GM19351 (cell line): ENCODE results near the gene S100A3.

Source experiments
- ATAC-seq: cut with Tn5 transposase; IDR thresholded peaks from one replicate; pipeline ENCODE4 v1.9.1; 2021; ENCODE audit warnings: mild to moderate bottlenecking, moderate library complexity; ENCODE audit not compliant: unreplicated experiment

The S100A3 gene

DNA sequence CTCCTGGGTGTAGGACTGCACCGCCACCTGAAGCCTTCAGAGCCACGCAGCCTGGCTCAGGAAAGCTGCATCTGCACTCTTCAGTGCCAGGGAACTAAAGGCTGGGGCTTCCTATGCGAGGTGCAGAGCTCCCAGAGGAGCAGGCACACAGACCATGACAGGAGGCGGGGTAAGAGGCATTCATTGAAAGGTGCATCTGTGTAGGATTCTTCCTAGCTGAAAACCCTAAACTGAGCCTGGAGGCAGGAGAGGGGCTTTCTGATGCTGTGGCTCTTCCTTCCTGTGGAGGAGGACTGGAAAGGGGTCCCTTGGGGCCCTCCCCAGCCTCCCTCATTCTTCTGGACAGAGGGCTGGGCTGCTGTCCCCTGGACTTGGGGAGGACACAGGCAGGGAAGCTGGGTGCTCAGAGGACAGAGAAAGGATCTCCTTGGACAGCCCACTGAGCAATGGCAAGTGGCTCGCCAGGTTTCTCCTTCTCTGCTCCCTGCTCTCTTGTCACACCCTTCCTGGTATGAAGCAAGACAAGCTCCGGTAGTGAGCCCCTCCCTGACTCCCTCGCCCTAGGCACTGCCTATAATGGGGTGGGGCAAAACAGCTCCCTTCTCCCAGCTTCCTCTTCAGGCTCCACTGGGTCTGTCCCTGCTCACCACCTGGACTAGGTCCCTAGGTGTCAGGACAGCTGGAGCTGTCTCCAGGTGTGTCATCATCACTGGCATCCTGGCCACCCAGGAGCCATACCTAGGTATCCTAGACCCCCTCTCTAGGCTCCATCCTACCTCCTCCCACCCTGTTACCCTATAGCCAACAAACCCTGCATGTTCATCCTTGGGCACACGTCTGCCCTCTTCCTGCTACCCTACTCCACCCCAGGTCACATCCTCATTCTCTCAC is 33.3 kb downstream of the S100A3 start:
- ATAC-seq: no peak

DNA sequence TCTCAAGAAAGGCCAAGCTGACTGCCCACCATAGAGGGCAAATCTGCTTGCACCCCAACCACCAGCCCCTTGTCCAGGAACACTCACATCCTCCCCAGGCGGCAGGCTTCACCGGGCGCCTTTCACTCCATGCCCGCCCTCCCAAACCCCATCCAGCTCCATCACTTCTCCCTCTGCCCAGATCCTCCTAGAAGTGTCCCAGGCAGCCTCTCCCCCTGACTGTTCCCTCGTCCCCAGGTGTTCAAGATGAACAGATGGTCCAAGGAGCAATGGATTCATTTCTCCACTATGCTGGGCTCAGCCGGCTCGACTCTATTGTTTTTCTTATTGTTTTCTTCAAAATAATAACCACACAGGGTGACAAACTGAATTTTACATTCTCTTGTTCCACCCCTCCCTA is 35.4 kb downstream of the S100A3 start:
- ATAC-seq: no peak

GRCh38 chr1:153513023-153513422 is 36.0 kb downstream of the S100A3 start:
- no peak for ATAC-seq

DNA sequence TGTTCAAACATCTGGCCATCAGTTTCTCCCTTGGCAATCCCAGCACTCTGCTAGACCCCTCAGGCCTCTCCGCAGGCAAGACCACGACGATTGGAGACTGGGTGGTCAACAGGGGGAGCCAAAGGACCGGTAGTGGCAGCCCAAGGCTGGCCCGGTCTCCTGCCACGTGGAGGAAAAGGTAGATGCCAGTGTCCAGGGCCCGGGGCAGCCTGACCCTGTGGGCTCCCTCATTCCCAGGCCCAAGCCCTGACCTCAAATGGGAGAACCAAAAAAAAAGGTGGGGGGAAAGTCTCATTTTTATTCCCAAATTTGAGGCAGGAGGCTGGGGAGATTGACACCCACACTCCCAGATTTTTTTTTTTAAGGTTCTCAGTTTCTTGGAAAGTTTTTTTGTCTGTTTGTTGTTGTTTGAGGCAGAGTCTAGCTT is 38.1 kb downstream of the S100A3 start:
- peak; percentile 59 for ATAC-seq

DNA sequence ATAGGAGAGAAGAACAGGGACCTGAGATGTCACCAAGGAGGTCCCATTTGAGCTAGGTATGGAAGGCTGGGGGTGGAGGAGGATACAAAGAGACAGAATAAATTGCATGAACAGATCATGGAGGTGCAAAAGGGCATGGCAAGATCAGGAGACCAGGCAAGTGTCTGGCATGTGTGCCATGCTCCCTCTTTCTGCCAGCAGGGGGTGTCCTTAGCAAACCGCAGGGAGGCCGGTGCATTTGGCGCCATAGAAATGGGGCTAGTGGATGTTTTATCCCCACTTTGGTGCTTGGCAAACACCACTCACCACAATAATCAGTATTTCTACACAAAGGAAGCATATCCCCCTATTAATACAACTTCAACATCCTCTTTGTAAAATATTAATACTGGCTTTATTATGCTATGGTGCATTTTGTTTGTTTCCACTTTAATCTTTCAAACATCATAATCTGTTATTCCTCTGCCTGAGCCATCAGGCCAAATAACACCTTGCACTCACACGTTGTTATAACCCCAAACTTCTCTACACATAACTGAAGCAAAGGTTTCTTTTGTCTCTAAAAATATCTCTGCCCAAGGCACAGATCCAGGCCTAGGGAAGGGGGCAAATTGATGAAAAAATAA is 39.2 kb downstream of the S100A3 start:
- ATAC-seq: no peak

GRCh38 chr1:153509036-153509435 is 40.0 kb downstream of the S100A3 start:
- ATAC-seq: no peak

- no peak for ATAC-seq
Observed at GRCh38 chr1:153507926-153508583, 41.0 kb downstream of the S100A3 start.

GRCh38 chr1:153506831-153507413 is 42.1 kb downstream of the S100A3 start:
- ATAC-seq: no peak

DNA sequence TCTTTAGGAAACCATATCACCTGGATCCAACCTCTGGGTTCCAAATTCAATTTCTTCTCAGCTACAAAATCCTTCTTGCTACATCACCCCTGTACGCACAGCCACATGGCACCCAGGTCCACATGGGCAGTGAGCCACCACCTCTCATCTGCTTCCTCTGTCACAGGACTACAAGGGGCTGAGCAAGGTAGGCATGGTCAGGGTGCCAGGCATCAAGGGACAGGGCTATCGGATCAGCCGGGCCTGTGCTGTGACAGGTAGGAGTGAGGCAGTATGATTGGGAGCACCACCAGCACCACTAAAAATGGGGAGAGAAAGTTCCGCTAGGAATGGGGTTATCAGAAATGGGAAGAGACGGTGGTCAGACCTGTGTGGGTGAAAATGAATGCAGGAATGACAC is 42.7 kb downstream of the S100A3 start:
- no peak for ATAC-seq

- ATAC-seq: no peak
Observed at GRCh38 chr1:153505576-153505975, 43.5 kb downstream of the S100A3 start.

- ATAC-seq: no peak
Observed at GRCh38 chr1:153503766-153504165, 45.3 kb downstream of the S100A3 start.

GRCh38 chr1:153498746-153499145 is 50.3 kb downstream of the S100A3 start:
- ATAC-seq: no peak
